SIG-M5 treated with dmso at 0.1 percent for 504 hours (cell line): ENCODE measurements around the gene PIK3R1.
"Not testable (repeated sequence)": the region's sequence is repeated elsewhere in the genome, so short reads cannot be mapped to it uniquely, and the experiment has no call there.

Source experiments
- DNase-seq: peaks from one replicate; lab custom pipeline; 2025; ENCODE audit not compliant: unreplicated experiment; lab: John Stamatoyannopoulos, UW

Gene PIK3R1

GRCh38 chr5:68225188-68225910, 9.8 kb downstream of the PIK3R1 start:
- peak; percentile 60 for DNase-seq

- DNase-seq, result no peak
Observed at GRCh38 chr5:68225911-68226545, 10.5 kb downstream of the PIK3R1 start.

DNA sequence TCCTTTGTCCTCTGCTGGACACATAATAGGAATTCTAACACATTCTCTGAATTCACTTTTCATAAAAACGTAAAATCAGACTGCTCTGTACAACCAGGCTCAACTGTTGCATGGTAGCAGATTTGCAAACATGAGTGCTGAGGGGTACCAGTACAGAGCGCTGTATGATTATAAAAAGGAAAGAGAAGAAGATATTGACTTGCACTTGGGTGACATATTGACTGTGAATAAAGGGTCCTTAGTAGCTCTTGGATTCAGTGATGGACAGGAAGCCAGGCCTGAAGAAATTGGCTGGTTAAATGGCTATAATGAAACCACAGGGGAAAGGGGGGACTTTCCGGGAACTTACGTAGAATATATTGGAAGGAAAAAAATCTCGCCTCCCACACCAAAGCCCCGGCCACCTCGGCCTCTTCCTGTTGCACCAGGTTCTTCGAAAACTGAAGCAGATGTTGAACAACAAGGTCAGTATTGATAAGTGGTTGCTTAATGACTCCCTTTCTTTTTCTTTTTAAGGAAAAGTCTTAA, 11.1 kb downstream of the PIK3R1 start:
- no peak for DNase-seq

DNA sequence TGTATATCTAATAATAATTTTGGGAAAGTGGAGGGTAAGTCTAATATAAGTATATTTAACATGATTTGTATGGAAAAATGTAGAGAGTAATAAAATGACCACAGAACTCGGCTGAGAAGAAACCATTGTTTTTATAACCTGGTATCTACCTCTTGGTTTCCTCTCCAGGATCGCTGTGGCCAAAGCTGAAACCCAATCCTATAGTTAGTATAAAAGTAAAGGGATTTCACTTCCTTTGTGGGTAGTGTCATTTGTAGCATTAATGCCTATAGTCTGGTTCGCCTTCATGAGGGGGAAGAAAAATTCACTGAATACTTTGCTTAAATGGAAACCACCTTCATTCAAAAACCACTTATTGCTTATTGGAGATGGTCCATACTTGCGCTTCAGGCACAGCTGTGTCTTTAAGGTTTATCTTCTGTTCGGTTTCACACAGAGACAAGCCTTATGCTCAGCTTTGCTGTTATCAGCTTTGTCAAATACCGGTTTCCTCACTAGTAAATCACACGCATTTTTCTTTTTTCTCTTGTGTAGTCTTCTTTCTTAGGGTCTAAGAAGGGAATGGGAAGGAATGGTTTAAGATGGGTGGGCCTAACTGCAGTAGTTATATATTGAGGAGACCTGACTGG, 12.1 kb downstream of the PIK3R1 start:
- DNase-seq, result no peak

- DNase-seq, result no peak
Observed at GRCh38 chr5:68229416-68229815, 13.9 kb downstream of the PIK3R1 start.

DNA sequence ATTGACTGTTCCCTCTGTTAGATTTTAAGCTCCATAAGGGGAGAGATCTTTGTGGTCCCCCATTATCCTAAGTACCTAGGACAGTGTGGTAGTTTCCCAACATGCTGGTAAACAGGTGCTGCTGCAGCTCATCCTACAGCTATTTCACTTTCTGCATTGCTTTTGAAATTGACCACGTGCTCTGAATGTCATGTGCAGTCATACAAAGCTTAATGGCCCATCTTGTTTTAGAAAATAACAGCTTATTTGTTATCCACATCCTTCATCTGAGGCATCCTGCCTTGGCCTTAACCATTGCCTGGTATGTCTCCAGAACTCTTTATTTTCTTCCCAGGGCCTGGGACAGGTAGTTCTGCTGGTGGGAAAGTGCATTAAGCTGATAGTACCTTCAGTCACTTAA, 14.7 kb downstream of the PIK3R1 start:
- DNase-seq, result no peak

- no peak for DNase-seq
Observed at GRCh38 chr5:68231414-68232076, 16.0 kb downstream of the PIK3R1 start.

DNA sequence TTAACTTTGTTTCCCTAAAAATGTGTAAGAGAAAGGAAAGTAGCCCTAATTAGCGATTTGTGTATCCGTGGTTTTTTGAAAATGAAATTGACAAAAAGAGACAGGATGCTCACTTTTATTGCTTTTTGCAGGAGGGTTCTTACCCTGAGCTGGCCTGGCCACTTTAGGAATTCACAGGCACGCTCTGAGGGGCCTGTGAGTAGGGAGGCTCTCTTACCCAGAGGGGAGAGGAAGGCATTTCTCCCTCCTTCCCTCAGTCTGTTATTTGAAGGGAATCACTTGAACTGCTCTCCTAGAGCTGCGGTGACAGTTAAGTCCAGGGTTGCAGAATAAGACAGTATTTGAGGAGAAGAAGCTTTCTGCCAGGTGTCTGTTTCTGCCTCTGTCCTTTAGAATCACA, 16.7 kb downstream of the PIK3R1 start:
- no peak for DNase-seq

DNA sequence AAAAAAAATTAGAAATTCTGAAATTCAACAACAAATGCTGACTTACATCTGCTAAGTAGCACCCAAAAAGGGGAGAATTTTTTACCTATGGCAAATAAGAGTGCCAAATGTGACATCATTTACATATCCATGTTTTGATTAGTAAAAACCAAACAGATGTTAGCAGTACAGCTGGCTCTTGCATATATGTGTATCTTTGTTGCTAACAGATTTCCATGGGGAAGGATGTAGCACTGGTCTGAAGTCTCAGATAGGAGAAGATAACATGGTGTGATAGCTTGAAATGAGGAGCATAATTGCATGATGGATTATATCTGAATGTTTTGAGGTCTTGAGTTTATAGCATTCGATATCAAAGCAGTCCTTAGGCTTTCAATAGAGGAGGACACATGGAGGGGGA, 17.5 kb downstream of the PIK3R1 start:
- DNase-seq, result no peak

- DNase-seq, result not testable (repeated sequence)
Observed at GRCh38 chr5:68235229-68235628, 19.7 kb downstream of the PIK3R1 start.

DNA sequence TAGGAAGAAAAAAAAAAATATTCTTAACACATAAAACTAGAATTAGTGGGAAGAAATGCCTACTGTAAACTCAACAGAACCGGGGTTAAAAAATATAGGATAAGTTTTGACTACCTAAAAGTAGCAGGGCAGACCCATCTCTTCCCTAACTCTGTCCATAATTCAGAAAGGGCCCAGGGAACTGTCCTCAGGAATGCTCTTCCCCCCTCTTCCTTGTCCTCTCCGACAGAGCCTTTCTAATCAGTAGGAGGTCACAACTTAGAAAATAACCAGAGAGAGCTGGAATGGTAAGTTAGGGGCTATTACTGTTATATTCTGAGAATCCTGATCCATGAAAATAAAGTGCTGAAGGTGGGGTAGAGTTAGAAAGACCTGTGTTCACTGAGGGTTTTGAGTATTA, 22.2 kb downstream of the PIK3R1 start:
- DNase-seq, result no peak

DNA sequence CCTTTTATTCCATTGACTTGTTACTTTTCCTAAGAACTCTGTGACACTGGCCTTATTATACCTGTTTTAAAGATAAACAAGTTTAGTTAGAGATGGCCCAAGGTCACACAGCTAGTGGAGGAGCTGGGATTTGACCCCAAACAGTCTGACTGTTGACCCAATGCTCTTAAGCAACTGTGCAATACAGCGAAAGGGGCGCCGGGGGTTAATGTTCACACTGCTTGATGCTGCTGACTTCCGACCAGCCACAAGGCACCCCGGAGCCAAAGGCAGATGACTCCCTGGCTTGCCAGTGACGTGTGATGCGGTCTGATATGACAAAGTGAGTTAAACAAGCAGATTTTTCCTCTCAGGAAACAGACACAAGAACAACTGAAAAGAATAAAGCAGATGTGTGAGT, 23.9 kb downstream of the PIK3R1 start:
- DNase-seq, result peak; percentile 74

GRCh38 chr5:68240202-68240601, 24.6 kb downstream of the PIK3R1 start:
- peak; percentile 69 for DNase-seq

- DNase-seq, result no peak
Observed at GRCh38 chr5:68240771-68241170, 25.2 kb downstream of the PIK3R1 start.

DNA sequence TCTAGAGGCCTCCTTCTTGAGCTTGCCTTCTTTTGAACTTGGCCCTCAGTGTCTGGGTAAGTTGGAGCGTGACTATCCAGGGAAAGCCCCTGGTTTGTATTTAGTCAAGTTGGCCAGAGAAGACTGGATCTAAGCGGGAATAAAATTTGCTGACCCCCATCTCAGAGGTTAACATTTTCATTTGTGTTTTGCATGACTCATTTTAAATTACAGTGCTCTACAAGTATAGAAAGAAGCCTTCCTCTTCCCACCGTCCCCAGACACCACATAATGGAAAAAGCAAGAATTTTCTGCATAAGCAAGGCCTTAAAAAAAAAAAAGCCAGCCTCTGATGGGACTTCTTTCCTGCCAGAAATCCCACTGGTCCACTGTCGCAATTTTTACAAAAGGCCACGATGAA, 27.2 kb downstream of the PIK3R1 start:
- DNase-seq, result no peak

DNA sequence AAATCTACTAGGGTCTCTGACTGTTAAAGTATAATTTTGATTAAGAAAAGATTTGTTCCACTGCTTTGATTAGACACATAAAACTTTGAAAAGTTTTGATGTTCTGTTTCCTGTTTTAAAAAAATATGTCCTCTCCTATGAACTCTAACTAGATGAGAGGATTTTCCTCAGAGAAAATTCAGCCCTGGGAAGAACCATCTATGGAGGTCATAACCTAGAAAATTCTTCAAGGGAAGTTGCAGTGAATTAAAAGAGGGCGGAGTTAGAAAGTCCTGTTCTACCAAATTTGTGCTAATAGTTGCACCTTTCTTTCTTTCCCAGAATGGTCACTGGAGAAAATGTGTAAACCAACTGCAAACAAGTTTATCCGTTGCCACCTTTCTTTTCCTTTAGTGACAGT, 27.7 kb downstream of the PIK3R1 start:
- no peak for DNase-seq

DNA sequence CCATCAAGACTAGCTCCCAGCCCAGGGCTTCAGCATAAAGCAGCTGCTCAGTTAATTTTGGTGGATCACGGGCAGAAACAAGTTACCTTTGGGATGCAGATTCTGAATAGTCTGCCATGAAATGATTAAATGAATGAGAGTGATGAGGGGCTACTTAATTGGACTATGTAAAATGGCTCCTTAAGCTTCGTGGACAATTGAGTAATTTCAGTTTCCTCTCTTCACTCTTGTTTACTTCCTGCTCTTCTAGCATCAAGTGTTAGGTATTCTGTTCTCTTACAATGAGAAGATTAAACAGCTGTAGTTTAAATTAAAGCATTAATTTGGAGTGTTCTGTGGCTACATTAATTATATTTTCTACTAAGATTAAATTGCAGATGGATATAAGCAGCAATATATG, 28.1 kb downstream of the PIK3R1 start:
- DNase-seq, result no peak

DNA sequence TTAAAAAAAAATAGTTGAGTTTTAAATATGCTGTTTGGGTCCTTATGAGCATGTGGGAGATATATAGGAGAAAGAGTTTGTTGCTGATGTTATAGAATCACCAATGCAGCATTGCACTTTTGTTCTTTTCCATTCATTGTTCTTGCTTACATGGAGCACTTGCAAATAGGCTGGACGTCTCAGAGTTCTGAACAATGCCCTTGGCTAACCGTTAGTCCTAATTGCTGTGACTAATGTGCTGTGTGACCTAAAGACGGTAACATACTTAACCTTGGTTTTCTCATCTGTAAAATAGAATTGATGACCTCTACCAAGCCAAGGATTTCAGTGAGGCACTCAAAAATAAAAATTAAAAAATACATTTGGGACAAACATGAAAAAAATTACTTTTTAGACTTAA, 29.8 kb downstream of the PIK3R1 start:
- DNase-seq, result no peak

- DNase-seq, result no peak
Observed at GRCh38 chr5:68246802-68247201, 31.2 kb downstream of the PIK3R1 start.

GRCh38 chr5:68247627-68248026, 32.1 kb downstream of the PIK3R1 start:
- DNase-seq, result no peak

DNA sequence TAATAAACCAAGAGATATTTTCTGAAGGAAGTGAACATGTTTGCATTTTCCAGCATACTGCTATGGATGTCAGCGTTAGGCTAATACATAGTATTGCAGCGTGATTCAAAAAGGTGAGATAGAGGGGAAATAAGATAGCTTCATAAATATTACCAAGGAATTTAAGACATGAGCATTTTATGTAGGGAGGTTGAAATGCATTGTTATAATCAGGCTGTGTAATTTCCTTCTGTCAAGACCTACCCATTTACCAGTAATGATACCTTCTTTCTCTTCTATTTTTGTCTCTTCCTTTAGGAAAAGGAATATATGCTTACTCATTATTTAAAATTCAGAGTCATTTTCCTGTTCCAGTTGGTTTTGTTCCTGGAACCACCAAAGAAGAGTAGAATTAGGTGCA, 33.3 kb downstream of the PIK3R1 start:
- DNase-seq, result no peak

DNA sequence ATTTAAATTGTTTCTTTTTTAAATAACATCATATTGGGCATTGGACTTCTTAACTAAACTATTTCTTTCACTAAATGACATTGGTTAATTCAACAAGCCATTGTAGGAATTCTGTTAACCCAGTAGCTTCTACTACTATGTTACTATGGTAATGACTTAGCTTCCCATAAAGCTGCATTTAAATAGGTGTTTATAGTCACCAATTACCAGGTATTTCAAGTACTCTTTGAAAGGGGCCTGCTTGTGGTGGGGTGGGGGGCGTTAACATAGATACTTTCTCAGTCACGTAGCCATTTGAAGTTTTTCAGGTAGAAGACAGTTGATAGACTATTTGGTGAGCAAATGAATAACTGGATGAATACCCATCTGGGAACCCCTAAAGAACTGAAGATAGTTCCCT, 34.0 kb downstream of the PIK3R1 start:
- no peak for DNase-seq
